H1 (cell line): ENCODE data around the gene COASY. TPM values are rescaled to one million over a fixed set of nuclear protein-coding genes. Genes with fewer than 3 reads are reported as not detected.
A peak's percentile ranks its signal among the peaks of the same experiment; 100 is the strongest.

Source experiments
- CTCF ChIA-PET: fragments of 300-600 bp; sonication (Branson Sonifier 250); formaldehyde crosslinking; loops from one replicate; lab custom pipeline; 2021; ENCODE audit not compliant: partially characterized antibody; lab: Charles Lee
- POLR2A ChIA-PET: fragments of 300-600 bp; sonication (Branson Sonifier 250); formaldehyde crosslinking; loops from one replicate; lab custom pipeline; 2021; ENCODE audit warnings: inconsistent platforms; ENCODE audit not compliant: partially characterized antibody; lab: Charles Lee
- DNase-seq, 2 experiments: peaks; one replicate each; pipeline versions ENCODE4 v3.0.0 to v3.0.0-alpha.2; 2010 to 2022; ENCODE audit warnings: low spot score in 2 of 2, low read depth in 1 of 2, mixed read lengths in 1 of 2
- FAIRE-seq: peaks from 2 replicates; lab custom pipeline; 2011; peaks lifted over from hg19 to GRCh38; lab: Jason Lieb, UNC
- H2AFZ ChIP-seq: 2 replicates; pipeline ENCODE4 v1.8.1; 2012; ENCODE audit warnings: low read length, inconsistent platforms
- H2AK5ac ChIP-seq: 2 replicates; pipeline ENCODE4 v1.6.1; 2013; ENCODE audit warnings: low read depth, low read length
- H2BK120ac ChIP-seq: replicated peaks from 2 replicates; pipeline ENCODE3; 2013; ENCODE audit warnings: low read depth, low read length, inconsistent platforms
- H2BK12ac ChIP-seq: 2 replicates; pipeline ENCODE4 v1.6.1; 2013; ENCODE audit warnings: low read depth, low read length
- H2BK15ac ChIP-seq: 2 replicates; pipeline ENCODE4 v1.6.1; 2013; ENCODE audit warnings: low read length
- H2BK20ac ChIP-seq: 2 replicates; pipeline ENCODE4 v1.6.1; 2013; ENCODE audit warnings: low read length
- H2BK5ac ChIP-seq: 2 replicates; pipeline ENCODE4 v1.6.1; 2013; ENCODE audit warnings: low read depth, low read length
- H3K14ac ChIP-seq: 2 replicates; pipeline ENCODE4 v1.6.1; 2013; ENCODE audit warnings: inconsistent platforms; ENCODE audit not compliant: insufficient read length
- H3K18ac ChIP-seq: 2 replicates; pipeline ENCODE4 v1.6.1; 2013; ENCODE audit warnings: low read length; ENCODE audit errors: extremely low read depth
- H3K23ac ChIP-seq: 2 replicates; pipeline ENCODE4 v1.6.1; 2013; ENCODE audit warnings: inconsistent platforms; ENCODE audit not compliant: insufficient read length
- H3K23me2 ChIP-seq: 2 replicates; pipeline ENCODE4 v1.6.1; 2013; ENCODE audit warnings: low read depth, low read length
- H3K27ac ChIP-seq: 2 replicates; pipeline ENCODE4 v1.6.1; 2011; ENCODE audit warnings: low read depth, low read length, inconsistent platforms
- H3K27me3 ChIP-seq, 4 experiments: replicated peaks in 1 of 4; 1 replicate in 1 of 4; 2 replicates in 3 of 4; pipeline versions ENCODE4 v1.6.1 to v1.8.1; 2011 to 2013; ENCODE audit warnings: low read length in 3 of 4, mild to moderate bottlenecking in 3 of 4, inconsistent platforms in 2 of 4, mixed read lengths in 2 of 4, moderate library complexity in 1 of 4; ENCODE audit not compliant: control insufficient read depth in 3 of 4, insufficient read depth in 3 of 4; ENCODE audit errors: extremely low read depth in 1 of 4
- H3K36me3 ChIP-seq, 4 experiments: 2 replicates each; pipeline versions ENCODE4 v1.6.1 to v1.8.1; 2011 to 2013; ENCODE audit warnings: mild to moderate bottlenecking in 4 of 4, low read length in 3 of 4, moderate library complexity in 2 of 4, control low read depth in 1 of 4, inconsistent platforms in 1 of 4; ENCODE audit not compliant: insufficient read depth in 4 of 4, control insufficient read depth in 2 of 4
- H3K4ac ChIP-seq: replicated peaks from 2 replicates; pipeline ENCODE3; 2013; ENCODE audit warnings: low read length, low read depth, mixed read lengths, inconsistent platforms; ENCODE audit not compliant: insufficient read length
- H3K4me1 ChIP-seq, 4 experiments: replicated peaks in 1 of 4; 1 replicate in 1 of 4; 2 replicates in 3 of 4; pipeline versions ENCODE4 v1.6.1 to v1.8.1; 2011 to 2013; ENCODE audit warnings: low read length in 3 of 4, inconsistent platforms in 2 of 4, mixed read lengths in 1 of 4; ENCODE audit not compliant: insufficient read depth in 4 of 4, control insufficient read depth in 3 of 4
- H3K4me2 ChIP-seq, 2 experiments: 2 replicates each; pipeline versions ENCODE4 v1.6.1 to v1.8.1; 2011 to 2013; ENCODE audit warnings: low read depth in 2 of 2, low read length in 2 of 2, control low read depth in 1 of 2, inconsistent platforms in 1 of 2, mild to moderate bottlenecking in 1 of 2; ENCODE audit not compliant: insufficient read depth in 1 of 2
- H3K4me3 ChIP-seq, 4 experiments: fragments of 200-600, 300-600 bp in 1 of 4; sonication (generic), shearing (Covaris generic), sonication (Bioruptor Twin) in 1 of 4; 2 replicates each; pipeline versions ENCODE4 v1.5.1 to v1.8.1; 2011 to 2016; ENCODE audit warnings: low read length in 4 of 4, low read depth in 3 of 4, control low read depth in 2 of 4, inconsistent platforms in 2 of 4, mild to moderate bottlenecking in 2 of 4, mixed read lengths in 1 of 4, moderate library complexity in 1 of 4; ENCODE audit not compliant: insufficient read depth in 2 of 4; ENCODE audit errors: extremely low read depth in 1 of 4
- H3K56ac ChIP-seq: replicated peaks from 2 replicates; pipeline ENCODE3; 2013; ENCODE audit warnings: low read depth, mild to moderate bottlenecking, mixed read lengths, low read length, inconsistent platforms; ENCODE audit not compliant: insufficient read length
- H3K79me1 ChIP-seq: 2 replicates; pipeline ENCODE4 v1.6.1; 2013; ENCODE audit warnings: low read depth, low read length, control low read depth
- H3K79me2 ChIP-seq, 2 experiments: 2 replicates each; pipeline versions ENCODE4 v1.6.1 to v1.8.1; 2012 to 2013; ENCODE audit warnings: low read length in 2 of 2, mild to moderate bottlenecking in 2 of 2, inconsistent platforms in 1 of 2; ENCODE audit not compliant: insufficient read depth in 2 of 2, control insufficient read depth in 1 of 2
- H3K9ac ChIP-seq, 4 experiments: replicated peaks in 1 of 4; 1 replicate in 1 of 4; 2 replicates in 3 of 4; pipeline versions ENCODE4 v1.6.1 to v1.8.1; 2011 to 2013; ENCODE audit warnings: low read depth in 3 of 4, low read length in 3 of 4, control low read depth in 2 of 4, mild to moderate bottlenecking in 2 of 4, moderate library complexity in 2 of 4, inconsistent platforms in 1 of 4; ENCODE audit errors: extremely low read depth in 1 of 4
- H3K9me3 ChIP-seq, 2 experiments: 2 replicates each; pipeline versions ENCODE4 v1.6.1 to v1.8.1; 2012 to 2013; ENCODE audit warnings: mild to moderate bottlenecking in 2 of 2, moderate library complexity in 2 of 2, control low read depth in 1 of 2, inconsistent platforms in 1 of 2, low read depth in 1 of 2, low read length in 1 of 2, mixed read lengths in 1 of 2; ENCODE audit not compliant: insufficient read depth in 2 of 2
- H4K20me1 ChIP-seq, 2 experiments: replicated peaks in 1 of 2; 2 replicates each; pipeline versions ENCODE3 to v1.8.1; 2011 to 2013; ENCODE audit warnings: inconsistent platforms in 2 of 2, low read length in 2 of 2, mild to moderate bottlenecking in 1 of 2; ENCODE audit not compliant: insufficient read depth in 2 of 2, control insufficient read depth in 1 of 2
- H4K5ac ChIP-seq: 2 replicates; pipeline ENCODE4 v1.6.1; 2013; ENCODE audit warnings: low read length, low read depth, mixed read lengths, inconsistent platforms; ENCODE audit not compliant: insufficient read length
- H4K8ac ChIP-seq: 2 replicates; pipeline ENCODE4 v1.8.0; 2013; ENCODE audit warnings: mild to moderate bottlenecking, moderate library complexity, low read length, inconsistent platforms; ENCODE audit not compliant: insufficient read depth; ENCODE audit errors: extremely low read depth
- H4K91ac ChIP-seq: replicated peaks from 2 replicates; pipeline ENCODE3; 2013; ENCODE audit warnings: low read length, mixed read lengths, inconsistent platforms; ENCODE audit not compliant: insufficient read length
- ASH2L ChIP-seq: fragments of 200-600, 300-600 bp; sonication (generic); IDR thresholded peaks from one replicate; pipeline ENCODE4 v1.7.1; 2017; ENCODE audit warnings: low read length
- BRCA1 ChIP-seq: IDR thresholded peaks from 2 replicates; pipeline ENCODE4 v1.6.1; 2012; ENCODE audit warnings: low read depth, low read length, improper control_type of control experiment
- CREB1 ChIP-seq: IDR thresholded peaks from 2 replicates; pipeline ENCODE4 v1.6.1; 2012; ENCODE audit warnings: inconsistent platforms
- CTCF ChIP-seq, 3 experiments: IDR thresholded peaks; 1 replicate in 2 of 3; 2 replicates in 1 of 3; pipeline versions ENCODE4 v1.5.1 to v1.6.1; 2011; ENCODE audit warnings: low read length in 3 of 3, mild to moderate bottlenecking in 3 of 3, inconsistent platforms in 2 of 3, low read depth in 1 of 3, moderate library complexity in 1 of 3; ENCODE audit not compliant: insufficient read depth in 1 of 3; ENCODE audit errors: control extremely low read depth in 1 of 3
- JUND ChIP-seq: IDR thresholded peaks from 2 replicates; pipeline ENCODE4 v1.6.1; 2011; ENCODE audit warnings: mild to moderate bottlenecking, improper control_type of control experiment, low read length
- KDM1A ChIP-seq: fragments of 200-600, 300-600 bp; sonication (generic); IDR thresholded peaks from 2 replicates; pipeline ENCODE4 v1.7.1; 2016; ENCODE audit warnings: mild to moderate bottlenecking, low read length, borderline replicate concordance
- RFX5 ChIP-seq: IDR thresholded peaks from 2 replicates; pipeline ENCODE4 v1.6.1; 2011; ENCODE audit warnings: low read depth, low read length, improper control_type of control experiment, borderline replicate concordance
- WGBS, 2 experiments: shearing (Covaris generic) in 1 of 2; methylation state at CpG; one replicate each; pipeline versions ENCODE4 v1.1.6 to v1.1.7; 2013 to 2015; ENCODE audit warnings: low lambda C conversion rate in 2 of 2, mixed read lengths in 2 of 2, inconsistent platforms in 1 of 2, low coverage in 1 of 2, missing lambda C conversion rate in 1 of 2; ENCODE audit not compliant: insufficient replicate concordance in 2 of 2, insufficient coverage in 1 of 2, insufficient read length in 1 of 2; ENCODE audit errors: extremely low coverage in 1 of 2, missing lambda C conversion rate in 1 of 2; 5-methylcytosine and 5-hydroxymethylcytosine counted together
- polyA plus RNA-seq, 7 experiments: library from polyadenylated mRNA; depleted of rRNA in 3 of 7; stranded (reverse) in 5 of 7; unstranded in 2 of 7; fragments of >200 nt in 5 of 7; fragments of 200-250 nt in 2 of 7; gene quantifications; 1 replicate in 5 of 7; 2 replicates in 1 of 7; 4 replicates in 1 of 7; pipeline versions ENCODE4 v1.2.1 to v1.2.3, GENCODE V29; 2011 to 2013; ENCODE audit warnings: missing spikeins in 2 of 7, mixed read lengths in 2 of 7
- total RNA-seq: library from RNA; stranded (reverse); fragmentation: NEBNext Ultra II Directional; extraction: Animal tissue kit (Norgen Biotek cat#: 25700); gene quantifications from 2 replicates; pipeline ENCODE4 v1.2.1, GENCODE V29; 2021

Gene COASY
- total and polyA plus RNA-seq, 2 of the 8 experiments (the other 6 are each of a cell fraction or from before 2014, with no cell fraction given) = 64.5 to 100 TPM

GRCh38 chr17:42520540-42520951 lies 41.4 kb upstream of the COASY start:
- no peaks in the 10 kb centered on the region for H3K9me3 ChIP-seq
- H4K8ac ChIP-seq = no peak overlapping the region
- no peak overlapping the region for H2BK12ac ChIP-seq
- 74% methylated on average over 9 of the region's 9 CpGs; no CpG with 5 or more reads in 1 of the 2 experiments for WGBS, 2 experiments
- H2BK20ac ChIP-seq = no peak overlapping the region
- DNase-seq (peak in 1 of 2 experiments; percentile 55), FAIRE-seq (no peak)
- no peak overlapping the region for H2BK120ac ChIP-seq
- H3K56ac ChIP-seq = no peak overlapping the region
- no peaks in the 10 kb centered on the region for H3K79me2 ChIP-seq
- no peak overlapping the region for H3K27ac ChIP-seq
- H4K91ac ChIP-seq = no peak overlapping the region
- H3K79me1 ChIP-seq = no peaks in the 10 kb centered on the region
- H3K4me2 ChIP-seq = peak overlapping the region; percentile 29 to 44; a peak in 2 of 4 replicates
- H3K9ac ChIP-seq = no peak overlapping the region
- no peak overlapping the region for H3K4me3 ChIP-seq
- peak; percentile 11 to 48 (median 46); a peak in 3 of 4 replicates for TF ChIP-seq CTCF (IDR thresholded peaks at IDR 0.05; ENCODE audit: control extremely low read depth in 1 of 3, insufficient read depth in 1 of 3, low read depth in 1 of 3, low read length in 3 of 3)
- TF ChIP-seq JUND = no peak
- TF ChIP-seq CREB1 = no peak
- TF ChIP-seq ASH2L = no peak
- no peak for TF ChIP-seq RFX5
- TF ChIP-seq BRCA1 = no peak
- no peak for TF ChIP-seq KDM1A
- H2BK5ac ChIP-seq = no peak overlapping the region
- no peaks in the 10 kb centered on the region for H3K23me2 ChIP-seq
- peaks cover 2 to 7% of the 10 kb centered on the region in 2 experiments for H4K20me1 ChIP-seq
- H3K23ac ChIP-seq = no peak overlapping the region
- no peak overlapping the region for H2BK15ac ChIP-seq
- H3K4ac ChIP-seq = no peak overlapping the region
- H2AFZ ChIP-seq = no peak overlapping the region
- H3K36me3 ChIP-seq = peaks cover 3 to 9% (median 5%) of the 10 kb centered on the region in 4 experiments; a peak in 5 of 8 replicates
- CTCF ChIA-PET = interaction anchor here (0.6 to 5.8 kb wide), 22 partner anchors 9 to 216 kb away, joined by 3 to 69 read pairs (median 5); partner anchors contain the start of gene CAVIN1
- POLR2A ChIA-PET = interaction anchor here (0.6 to 2.2 kb wide), 6 partner anchors 16 to 503 kb away, joined by 3 to 14 read pairs (median 6); partner anchors contain the start of genes DNAJC7 and NAGLU
- no peak overlapping the region for H3K14ac ChIP-seq
- no peaks in the 10 kb centered on the region; a peak in 3 of 7 replicates for H3K27me3 ChIP-seq
- H4K5ac ChIP-seq = no peak overlapping the region
- H2AK5ac ChIP-seq = no peak overlapping the region
- no peak overlapping the region for H3K18ac ChIP-seq
- H3K4me1 ChIP-seq = peaks cover 6 to 18% (median 15%) of the 10 kb centered on the region in 4 experiments
